Measurements from ENCODE around the gene GARIN5B.

DNA sequence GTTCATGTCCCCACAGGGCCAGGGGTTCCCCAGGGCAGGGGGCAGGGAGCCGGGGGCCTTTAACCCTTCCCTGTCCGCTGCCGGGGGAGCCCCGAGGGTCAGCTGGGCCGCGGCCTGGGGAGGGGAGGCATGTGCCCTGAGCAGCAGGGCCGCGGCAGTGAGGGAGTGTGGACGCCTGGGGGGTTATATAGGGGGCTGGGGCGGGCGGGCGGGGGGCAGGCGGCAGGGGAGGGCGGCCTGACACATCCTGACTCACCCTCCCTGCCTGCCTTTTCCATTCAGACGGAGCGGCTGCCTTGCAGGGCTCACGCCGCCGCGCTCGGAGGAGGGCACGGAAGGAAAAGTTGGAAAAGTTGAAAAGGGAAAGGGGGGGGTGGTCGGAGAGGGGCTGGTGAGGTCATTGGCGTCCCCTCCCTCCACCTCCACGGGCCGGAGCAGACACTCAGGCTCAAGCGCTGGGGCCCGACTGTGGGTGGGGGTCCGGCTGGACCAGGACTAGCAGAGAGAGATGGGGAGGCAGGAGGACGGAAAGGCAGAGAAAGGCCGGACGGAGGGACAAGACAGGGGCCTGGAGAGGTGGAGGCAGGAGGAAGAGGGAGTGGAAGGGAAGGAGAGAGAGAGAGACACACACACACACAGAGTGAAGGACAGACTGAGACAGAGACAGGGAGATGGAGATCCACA lies 7.4 kb upstream of the GARIN5B start, which contains the start of gene IL11:
- TF ChIP-seq, protein P1, sequence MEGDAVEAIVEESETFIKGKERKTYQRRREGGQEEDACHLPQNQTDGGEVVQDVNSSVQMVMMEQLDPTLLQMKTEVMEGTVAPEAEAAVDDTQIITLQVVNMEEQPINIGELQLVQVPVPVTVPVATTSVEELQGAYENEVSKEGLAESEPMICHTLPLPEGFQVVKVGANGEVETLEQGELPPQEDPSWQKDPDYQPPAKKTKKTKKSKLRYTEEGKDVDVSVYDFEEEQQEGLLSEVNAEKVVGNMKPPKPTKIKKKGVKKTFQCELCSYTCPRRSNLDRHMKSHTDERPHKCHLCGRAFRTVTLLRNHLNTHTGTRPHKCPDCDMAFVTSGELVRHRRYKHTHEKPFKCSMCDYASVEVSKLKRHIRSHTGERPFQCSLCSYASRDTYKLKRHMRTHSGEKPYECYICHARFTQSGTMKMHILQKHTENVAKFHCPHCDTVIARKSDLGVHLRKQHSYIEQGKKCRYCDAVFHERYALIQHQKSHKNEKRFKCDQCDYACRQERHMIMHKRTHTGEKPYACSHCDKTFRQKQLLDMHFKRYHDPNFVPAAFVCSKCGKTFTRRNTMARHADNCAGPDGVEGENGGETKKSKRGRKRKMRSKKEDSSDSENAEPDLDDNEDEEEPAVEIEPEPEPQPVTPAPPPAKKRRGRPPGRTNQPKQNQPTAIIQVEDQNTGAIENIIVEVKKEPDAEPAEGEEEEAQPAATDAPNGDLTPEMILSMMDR (IDR thresholded peaks at IDR 0.05; ENCODE audit: poor library complexity, severe bottlenecking): no peak
- TF ChIP-seq RAD21 (conservative IDR thresholded peaks at IDR 0.05): no peak
- TF ChIP-seq, protein P2, sequence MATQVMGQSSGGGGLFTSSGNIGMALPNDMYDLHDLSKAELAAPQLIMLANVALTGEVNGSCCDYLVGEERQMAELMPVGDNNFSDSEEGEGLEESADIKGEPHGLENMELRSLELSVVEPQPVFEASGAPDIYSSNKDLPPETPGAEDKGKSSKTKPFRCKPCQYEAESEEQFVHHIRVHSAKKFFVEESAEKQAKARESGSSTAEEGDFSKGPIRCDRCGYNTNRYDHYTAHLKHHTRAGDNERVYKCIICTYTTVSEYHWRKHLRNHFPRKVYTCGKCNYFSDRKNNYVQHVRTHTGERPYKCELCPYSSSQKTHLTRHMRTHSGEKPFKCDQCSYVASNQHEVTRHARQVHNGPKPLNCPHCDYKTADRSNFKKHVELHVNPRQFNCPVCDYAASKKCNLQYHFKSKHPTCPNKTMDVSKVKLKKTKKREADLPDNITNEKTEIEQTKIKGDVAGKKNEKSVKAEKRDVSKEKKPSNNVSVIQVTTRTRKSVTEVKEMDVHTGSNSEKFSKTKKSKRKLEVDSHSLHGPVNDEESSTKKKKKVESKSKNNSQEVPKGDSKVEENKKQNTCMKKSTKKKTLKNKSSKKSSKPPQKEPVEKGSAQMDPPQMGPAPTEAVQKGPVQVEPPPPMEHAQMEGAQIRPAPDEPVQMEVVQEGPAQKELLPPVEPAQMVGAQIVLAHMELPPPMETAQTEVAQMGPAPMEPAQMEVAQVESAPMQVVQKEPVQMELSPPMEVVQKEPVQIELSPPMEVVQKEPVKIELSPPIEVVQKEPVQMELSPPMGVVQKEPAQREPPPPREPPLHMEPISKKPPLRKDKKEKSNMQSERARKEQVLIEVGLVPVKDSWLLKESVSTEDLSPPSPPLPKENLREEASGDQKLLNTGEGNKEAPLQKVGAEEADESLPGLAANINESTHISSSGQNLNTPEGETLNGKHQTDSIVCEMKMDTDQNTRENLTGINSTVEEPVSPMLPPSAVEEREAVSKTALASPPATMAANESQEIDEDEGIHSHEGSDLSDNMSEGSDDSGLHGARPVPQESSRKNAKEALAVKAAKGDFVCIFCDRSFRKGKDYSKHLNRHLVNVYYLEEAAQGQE (IDR thresholded peaks at IDR 0.05; ENCODE audit: borderline replicate concordance): no peak
- no peak for TF ChIP-seq EZH2 (IDR thresholded peaks at IDR 0.05; ENCODE audit: borderline replicate concordance, insufficient read depth, low read length, poor library complexity, severe bottlenecking)
